CD4-positive, CD25-positive, alpha-beta regulatory T cell (primary cell): Measurements from ENCODE around the gene E2F6. TPM values are rescaled to one million over a fixed set of nuclear protein-coding genes. Genes with fewer than 3 reads are reported as not detected.
A peak's percentile ranks its signal among the peaks of the same experiment; 100 is the strongest.

Experiments
- ATAC-seq, 2 donors: fragments of 150-1000 bp; cut with Tn5 transposase; one replicate each; pipeline ENCODE4 v1.10.0; 2021; ENCODE audit warnings: low read depth in 2 of 2, moderate number of reproducible peaks in 2 of 2, moderate library complexity in 1 of 2
- DNase-seq, 3 donors: peaks; one replicate each; pipeline versions ENCODE4 v3.0.0 to v3.0.0-alpha.2; 2012 to 2022; ENCODE audit warnings: mixed read lengths in 1 of 3
- H3K27ac ChIP-seq: one replicate; pipeline ENCODE4 v1.7.0; 2013; ENCODE audit warnings: mild to moderate bottlenecking, low read length; ENCODE audit not compliant: insufficient read depth, poor library complexity, severe bottlenecking
- H3K27me3 ChIP-seq: one replicate; pipeline ENCODE4 v1.7.0; 2013; ENCODE audit warnings: low read length; ENCODE audit not compliant: control insufficient read depth, insufficient read depth
- H3K36me3 ChIP-seq: one replicate; pipeline ENCODE4 v1.7.0; 2013; ENCODE audit warnings: mild to moderate bottlenecking, low read length, moderate library complexity; ENCODE audit not compliant: control insufficient read depth, insufficient read depth
- H3K4me1 ChIP-seq: 2 replicates; pipeline ENCODE4 v1.7.0; 2013; ENCODE audit warnings: mild to moderate bottlenecking, low read length; ENCODE audit not compliant: insufficient read depth, control insufficient read depth, poor library complexity, severe bottlenecking
- H3K4me3 ChIP-seq: one replicate; pipeline ENCODE4 v1.7.0; 2013; ENCODE audit warnings: low read depth, mild to moderate bottlenecking, low read length, moderate library complexity
- H3K9me3 ChIP-seq, 2 experiments: 1 replicate in 1 of 2; 2 replicates in 1 of 2; pipeline ENCODE4 v1.7.0; 2013; ENCODE audit warnings: low read length in 2 of 2, mild to moderate bottlenecking in 1 of 2, moderate library complexity in 1 of 2; ENCODE audit not compliant: control insufficient read depth in 2 of 2
- H3K27ac Mint-ChIP-seq, 3 donors: one replicate each; pipeline ENCODE4 v1.8.0; 2020 to 2022; ENCODE audit warnings: mild to moderate bottlenecking in 3 of 3, mixed read lengths in 3 of 3, moderate library complexity in 2 of 3
- H3K27me3 Mint-ChIP-seq: one replicate; pipeline ENCODE4 v1.8.0; 2022; ENCODE audit warnings: mild to moderate bottlenecking, mixed read lengths
- H3K36me3 Mint-ChIP-seq: one replicate; pipeline ENCODE4 v1.8.0; 2020; ENCODE audit warnings: mixed read lengths
- H3K4me1 Mint-ChIP-seq, 4 donors: one replicate each; pipeline ENCODE4 v1.8.0; 2020 to 2022; ENCODE audit warnings: mixed read lengths in 4 of 4, mild to moderate bottlenecking in 1 of 4
- H3K4me3 Mint-ChIP-seq, 4 donors: one replicate each; pipeline ENCODE4 v1.8.0; 2020 to 2022; ENCODE audit warnings: mild to moderate bottlenecking in 4 of 4, mixed read lengths in 4 of 4, moderate library complexity in 3 of 4
- H3K9me3 Mint-ChIP-seq, 7 donors: one replicate each; pipeline ENCODE4 v1.8.0; 2020 to 2022; ENCODE audit warnings: mixed read lengths in 7 of 7, mild to moderate bottlenecking in 3 of 7, moderate library complexity in 2 of 7
- polyA plus RNA-seq, 4 donors: library from polyadenylated mRNA; unstranded; fragments of 300-500 nt; fragmentation: Illumina TruSeq; gene quantifications; one replicate each; pipeline ENCODE4 v1.2.3, GENCODE V29; 2021
- total RNA-seq: library from RNA; stranded (reverse); gene quantifications from one replicate; pipeline ENCODE4 v1.2.3, GENCODE V29; 2022

The E2F6 gene, protein sequence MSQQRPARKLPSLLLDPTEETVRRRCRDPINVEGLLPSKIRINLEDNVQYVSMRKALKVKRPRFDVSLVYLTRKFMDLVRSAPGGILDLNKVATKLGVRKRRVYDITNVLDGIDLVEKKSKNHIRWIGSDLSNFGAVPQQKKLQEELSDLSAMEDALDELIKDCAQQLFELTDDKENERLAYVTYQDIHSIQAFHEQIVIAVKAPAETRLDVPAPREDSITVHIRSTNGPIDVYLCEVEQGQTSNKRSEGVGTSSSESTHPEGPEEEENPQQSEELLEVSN
- total RNA-seq (6.7 TPM), polyA plus RNA-seq (1 to 10 TPM; 1.7 to 5.1 (median 3.6) TPM)

- Mint-ChIP-seq H3K36me3 (no peaks in the 10 kb centered on the region), H3K4me3 (peak within 1 kb of the TSS; percentile 97 to 99 (median 98)), H3K4me1 (peaks cover 10 to 49% (median 36%) of the 10 kb centered on the region in 4 donors), H3K27ac (peak within 1 kb of the TSS; percentile 86 to 95 (median 93)), H3K27me3 (no peaks in the 10 kb centered on the region), H3K9me3 (peaks cover 0 to 2% (median 0%) of the 10 kb centered on the region in 7 donors)
- DNase-seq = peak; percentile 79 to 86 (median 81)
- Histone ChIP-seq H3K9me3 (no peaks in the 10 kb centered on the region), H3K4me1 (peaks cover 20% of the 10 kb centered on the region), H3K27ac (peak within 1 kb of the TSS; percentile 60), H3K36me3 (no peaks in the 10 kb centered on the region), H3K27me3 (no peaks in the 10 kb centered on the region), H3K4me3 (peak within 1 kb of the TSS; percentile 89)
- peak; percentile 61 to 62 for ATAC-seq
These were observed at the start of gene E2F6 for GRCh38 chr2:11465485-11466306. Gene E2F6 (minus strand): TSS chr2:11466161. CDS start chr2:11465879, 282 bp downstream.

- no peaks in the 10 kb centered on the region for H3K4me1 Mint-ChIP-seq
- Histone ChIP-seq H3K36me3 (no peaks in the 10 kb centered on the region), H3K27me3 (no peaks in the 10 kb centered on the region), H3K27ac (no peak overlapping the region), H3K9me3 (no peaks in the 10 kb centered on the region), H3K4me1 (no peaks in the 10 kb centered on the region), H3K4me3 (no peak overlapping the region)
- DNase-seq (no peak), ATAC-seq (no peak)
- peaks cover 6% of the 10 kb centered on the region for H3K27me3 Mint-ChIP-seq
- no peak overlapping the region for H3K27ac Mint-ChIP-seq
- no peak overlapping the region for H3K4me3 Mint-ChIP-seq
- H3K9me3 Mint-ChIP-seq = peaks cover 0 to 15% (median 0%) of the 10 kb centered on the region in 7 donors
- no peaks in the 10 kb centered on the region for H3K36me3 Mint-ChIP-seq
These were observed 49.6 kb upstream of the E2F6 start for GRCh38 chr2:11515490-11515981.

- Mint-ChIP-seq H3K4me1 (no peaks in the 10 kb centered on the region), H3K27ac (no peak overlapping the region), H3K36me3 (no peaks in the 10 kb centered on the region), H3K4me3 (no peak overlapping the region), H3K9me3 (peaks cover 0 to 8% (median 0%) of the 10 kb centered on the region in 7 donors), H3K27me3 (peaks cover 6% of the 10 kb centered on the region)
- Histone ChIP-seq H3K27ac (no peak overlapping the region), H3K4me3 (no peak overlapping the region), H3K4me1 (no peaks in the 10 kb centered on the region), H3K9me3 (no peaks in the 10 kb centered on the region), H3K27me3 (no peaks in the 10 kb centered on the region), H3K36me3 (no peaks in the 10 kb centered on the region)
- DNase-seq = no peak
- no peak for ATAC-seq
These were observed 48.9 kb upstream of the E2F6 start for GRCh38 chr2:11514904-11515303.

DNA sequence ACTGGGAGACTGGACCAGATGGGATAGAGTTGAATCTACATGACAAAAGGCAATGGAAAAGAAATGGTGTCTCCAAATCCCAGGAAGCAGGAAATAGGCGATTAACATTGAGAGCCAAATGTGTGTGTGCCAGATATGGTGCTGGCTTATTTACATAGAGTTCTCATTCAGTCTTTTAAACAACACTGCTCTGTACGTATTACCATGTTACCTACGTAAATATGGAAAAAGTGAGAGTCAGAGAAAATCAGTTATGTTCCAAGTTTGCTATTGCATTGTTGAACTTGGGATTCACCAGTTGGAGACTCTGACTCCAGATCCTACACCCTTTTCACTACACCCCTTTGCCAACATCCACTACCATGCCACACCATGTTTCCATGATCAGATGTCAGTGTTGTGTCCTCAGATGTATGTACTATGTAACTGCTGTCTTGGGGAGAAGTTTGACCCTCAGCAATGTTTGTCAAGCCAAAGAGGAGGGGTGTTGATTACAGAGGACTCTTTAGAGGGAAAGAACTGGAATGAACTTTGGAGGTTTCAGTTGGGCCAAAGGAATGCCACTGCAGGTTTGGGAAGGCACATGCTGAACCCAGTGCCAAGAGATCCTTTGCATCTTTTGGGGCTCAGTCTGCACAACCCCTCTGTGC lies 48.2 kb upstream of the E2F6 start:
- ATAC-seq (no peak), DNase-seq (no peak)
- H3K27ac Mint-ChIP-seq = no peak overlapping the region
- Histone ChIP-seq H3K9me3 (no peaks in the 10 kb centered on the region), H3K4me1 (no peaks in the 10 kb centered on the region), H3K27me3 (no peaks in the 10 kb centered on the region), H3K27ac (no peak overlapping the region), H3K4me3 (no peak overlapping the region), H3K36me3 (no peaks in the 10 kb centered on the region)
- H3K4me3 Mint-ChIP-seq = no peak overlapping the region
- H3K4me1 Mint-ChIP-seq = no peaks in the 10 kb centered on the region
- peaks cover 0 to 5% (median 0%) of the 10 kb centered on the region in 7 donors for H3K9me3 Mint-ChIP-seq
- H3K27me3 Mint-ChIP-seq = peaks cover 6% of the 10 kb centered on the region
- no peaks in the 10 kb centered on the region for H3K36me3 Mint-ChIP-seq

GRCh38 chr2:11513319-11513718 lies 47.4 kb upstream of the E2F6 start:
- Histone ChIP-seq H3K4me3 (no peak overlapping the region), H3K27ac (no peak overlapping the region), H3K4me1 (no peaks in the 10 kb centered on the region), H3K36me3 (no peaks in the 10 kb centered on the region), H3K9me3 (no peaks in the 10 kb centered on the region), H3K27me3 (no peaks in the 10 kb centered on the region)
- no peak overlapping the region for H3K4me3 Mint-ChIP-seq
- DNase-seq (no peak), ATAC-seq (no peak)
- no peaks in the 10 kb centered on the region for H3K36me3 Mint-ChIP-seq
- peaks cover 0 to 3% (median 0%) of the 10 kb centered on the region in 7 donors for H3K9me3 Mint-ChIP-seq
- H3K27me3 Mint-ChIP-seq = peaks cover 6% of the 10 kb centered on the region
- H3K4me1 Mint-ChIP-seq = no peaks in the 10 kb centered on the region
- no peak overlapping the region for H3K27ac Mint-ChIP-seq

DNA sequence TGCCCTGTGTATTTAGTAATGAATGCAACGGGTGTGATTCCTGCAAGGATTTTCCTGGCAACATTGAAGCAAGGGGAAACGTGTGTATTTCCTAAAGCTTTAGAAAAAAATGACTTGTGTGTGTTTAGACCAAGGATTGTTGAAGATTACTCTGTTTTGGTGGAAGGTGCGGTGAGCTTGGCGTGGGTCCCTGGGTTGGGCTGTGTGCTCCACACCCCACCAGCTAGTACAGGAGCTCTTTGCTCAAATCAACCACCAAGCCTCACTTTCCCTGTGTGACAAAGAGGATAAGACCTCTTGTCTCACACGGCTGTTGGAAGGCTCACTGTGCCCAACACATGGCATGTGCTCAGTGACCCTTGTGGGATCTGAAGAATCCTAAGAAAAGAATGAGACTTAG lies 46.5 kb upstream of the E2F6 start:
- H3K36me3 Mint-ChIP-seq = no peaks in the 10 kb centered on the region
- peaks cover 6% of the 10 kb centered on the region for H3K27me3 Mint-ChIP-seq
- DNase-seq (no peak), ATAC-seq (no peak)
- Histone ChIP-seq H3K27me3 (no peaks in the 10 kb centered on the region), H3K4me1 (no peaks in the 10 kb centered on the region), H3K4me3 (no peak overlapping the region), H3K9me3 (no peaks in the 10 kb centered on the region), H3K27ac (no peak overlapping the region), H3K36me3 (no peaks in the 10 kb centered on the region)
- no peaks in the 10 kb centered on the region for H3K4me1 Mint-ChIP-seq
- H3K4me3 Mint-ChIP-seq = no peak overlapping the region
- peaks cover 0 to under 1% (median 0%) of the 10 kb centered on the region in 7 donors for H3K9me3 Mint-ChIP-seq
- no peak overlapping the region for H3K27ac Mint-ChIP-seq

DNA sequence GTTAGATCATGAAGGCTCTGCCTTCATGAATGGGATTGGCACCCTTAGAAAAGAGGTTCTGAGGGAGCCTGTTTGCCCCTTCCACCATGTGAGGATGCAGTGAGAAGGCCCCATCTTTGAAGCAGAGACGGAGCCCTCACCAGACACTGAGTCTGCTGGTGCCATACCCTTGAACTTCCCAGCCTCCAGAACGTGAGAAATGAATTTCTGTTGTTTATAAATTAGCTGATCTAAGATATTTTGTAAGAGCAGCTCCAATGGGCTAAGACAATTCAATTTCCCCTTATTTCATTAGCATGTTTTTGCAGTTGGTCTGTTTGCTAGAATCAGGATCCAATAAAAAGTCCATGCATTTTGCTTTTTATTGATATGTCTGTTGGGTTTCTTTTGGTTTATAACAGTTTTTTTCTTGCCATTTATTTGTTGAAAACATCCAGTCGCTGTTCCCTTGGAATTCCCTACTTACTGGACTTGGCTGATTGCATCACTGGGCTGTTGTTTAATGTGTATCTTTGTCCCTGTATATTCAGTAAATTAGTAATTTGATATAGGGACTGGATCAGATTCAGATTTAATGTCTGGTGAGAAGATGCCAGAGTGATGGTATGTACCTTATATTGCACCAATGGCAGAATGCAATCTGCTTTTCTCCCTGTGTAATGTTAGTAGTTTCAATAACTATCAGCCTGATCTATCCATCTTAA lies 43.8 kb upstream of the E2F6 start:
- ATAC-seq = no peak
- Mint-ChIP-seq H3K4me1 (no peaks in the 10 kb centered on the region), H3K9me3 (no peaks in the 10 kb centered on the region), H3K27me3 (peaks cover 6% of the 10 kb centered on the region), H3K27ac (no peak overlapping the region), H3K36me3 (no peaks in the 10 kb centered on the region), H3K4me3 (no peak overlapping the region)
- Histone ChIP-seq H3K4me3 (no peak overlapping the region), H3K36me3 (no peaks in the 10 kb centered on the region), H3K27ac (no peak overlapping the region), H3K9me3 (no peaks in the 10 kb centered on the region), H3K27me3 (no peaks in the 10 kb centered on the region), H3K4me1 (no peaks in the 10 kb centered on the region)
- DNase-seq = no peak
